HepG2 (cell line): ENCODE results near the gene SLC34A3. TPM values are rescaled to one million over a fixed set of nuclear protein-coding genes. Genes with fewer than 3 reads are reported as not detected.

ENCODE experiments used
- ATAC-seq: fragments of 200-7000 bp; cut with Tn5 transposase; 3 replicates; pipeline ENCODE4 v1.9.1; 2020; ENCODE audit warnings: mild to moderate bottlenecking, moderate library complexity
- BruUV-seq: library from RNA; stranded (reverse); fragments of 400-500 nt; replicated peaks from 2 replicates; lab custom pipeline; 2021; lab: Mats Ljungman, UMichigan
- CTCF ChIA-PET: fragments of 300-600 bp; formaldehyde crosslinking; extraction: SDS; loops from one replicate; lab custom pipeline; 2021; ENCODE audit warnings: low total read pairs, inconsistent platforms, low intra/inter-chr PET ratio; lab: Yijun Ruan, JAX
- POLR2A ChIA-PET: fragments of 350-600 bp; sonication (Branson Sonifier 250); formaldehyde crosslinking; loops from one replicate; lab custom pipeline; 2020; ENCODE audit warnings: antibody characterized with exemption, inconsistent platforms; lab: Yijun Ruan, JAX
- DNase-seq: peaks from one replicate; pipeline ENCODE4 v3.0.0-alpha.2; 2015; ENCODE audit warnings: low spot score
- FAIRE-seq: peaks from 3 replicates; lab custom pipeline; 2011; peaks lifted over from hg19 to GRCh38; lab: Jason Lieb, UNC
- H2AFZ ChIP-seq: one replicate; pipeline ENCODE4 v1.6.1; 2011; ENCODE audit warnings: low read length, inconsistent platforms
- H3K27ac ChIP-seq: fragments of 300-600 bp; 3 replicates; pipeline ENCODE4 v1.8.0; 2011; ENCODE audit warnings: mixed run types, mild to moderate bottlenecking, mixed read lengths, low read length, inconsistent platforms; ENCODE audit not compliant: insufficient read depth; ENCODE audit errors: extremely low read length
- H3K27me3 ChIP-seq, 2 experiments: fragments of 200-600 bp in 1 of 2; 2 replicates in 1 of 2; 3 replicates in 1 of 2; pipeline versions ENCODE4 v1.6.0 to v1.8.0; 2011; ENCODE audit warnings: low read length in 2 of 2, mild to moderate bottlenecking in 2 of 2, moderate library complexity in 2 of 2, inconsistent platforms in 1 of 2; ENCODE audit not compliant: insufficient read depth in 2 of 2, control insufficient read depth in 1 of 2
- H3K36me3 ChIP-seq, 2 experiments: fragments of 200-600 bp in 1 of 2; replicated peaks in 1 of 2; 2 replicates in 1 of 2; 3 replicates in 1 of 2; pipeline versions ENCODE4 v1.5.1 to v1.8.0; 2011; ENCODE audit warnings: low read length in 2 of 2, inconsistent platforms in 1 of 2; ENCODE audit not compliant: insufficient read depth in 2 of 2, control insufficient read depth in 1 of 2
- H3K4me1 ChIP-seq: 2 replicates; pipeline ENCODE4 v1.5.1; 2012; ENCODE audit warnings: low read length, inconsistent platforms; ENCODE audit not compliant: insufficient read depth
- H3K4me2 ChIP-seq: 2 replicates; pipeline ENCODE4 v1.6.0; 2011; ENCODE audit warnings: low read depth, low read length, inconsistent platforms
- H3K4me3 ChIP-seq, 3 experiments: fragments of 200-600 bp in 1 of 3; sonication (generic), shearing (Covaris generic) in 1 of 3; replicated peaks in 1 of 3; 2 replicates each; pipeline ENCODE4 v1.5.1; 2011 to 2016; ENCODE audit warnings: low read length in 3 of 3, inconsistent platforms in 2 of 3, low read depth in 2 of 3, mild to moderate bottlenecking in 2 of 3, control low read depth in 1 of 3, mixed read lengths in 1 of 3; ENCODE audit not compliant: insufficient read depth in 1 of 3
- H3K79me2 ChIP-seq: one replicate; pipeline ENCODE4 v1.6.1; 2011; ENCODE audit warnings: low read length, inconsistent platforms; ENCODE audit not compliant: insufficient read depth
- H3K9ac ChIP-seq: 2 replicates; pipeline ENCODE4 v1.6.0; 2011; ENCODE audit warnings: mild to moderate bottlenecking, low read depth, low read length, inconsistent platforms; ENCODE audit not compliant: insufficient read depth
- H3K9me3 ChIP-seq: 2 replicates; pipeline ENCODE4 v1.5.1; 2012; ENCODE audit warnings: mild to moderate bottlenecking, low read length
- H4K20me1 ChIP-seq: 2 replicates; pipeline ENCODE4 v1.6.0; 2011; ENCODE audit warnings: inconsistent platforms, mild to moderate bottlenecking, low read length, moderate library complexity; ENCODE audit not compliant: insufficient read depth
- AGO2 ChIP-seq: fragments of 200-400 bp; formaldehyde crosslinking; optimal IDR thresholded peaks from 2 replicates; pipeline ENCODE3; 2017; ENCODE audit warnings: mild to moderate bottlenecking, low read depth, low read length, moderate library complexity
- CTCF ChIP-seq: sonication (generic); formaldehyde crosslinking; IDR thresholded peaks from 2 replicates; pipeline ENCODE4 v1.5.0; 2020; ENCODE audit warnings: mild to moderate bottlenecking, missing genetic modification reagents, moderate library complexity
- EHMT2 ChIP-seq: fragments of 200-600 bp; sonication (generic); IDR thresholded peaks from 2 replicates; pipeline ENCODE4 v1.7.0; 2017; ENCODE audit warnings: antibody characterized with exemption, low read depth, low read length, borderline replicate concordance
- HNRNPL ChIP-seq: fragments of 200-400 bp; formaldehyde crosslinking; IDR thresholded peaks from 2 replicates; pipeline ENCODE4 v1.6.1; 2017; ENCODE audit warnings: mild to moderate bottlenecking, low read depth, low read length
- NBN ChIP-seq: fragments of 450-650 bp; conservative IDR thresholded peaks from 2 replicates; pipeline ENCODE4 v1.6.1; 2017
- ZNF678 ChIP-seq: sonication (generic); formaldehyde crosslinking; IDR thresholded peaks from 2 replicates; pipeline ENCODE4 v1.4.0; 2020; ENCODE audit warnings: mild to moderate bottlenecking, missing genetic modification reagents
- WGBS: methylation state at CpG from one replicate; pipeline ENCODE4 v1.1.6; 2017; ENCODE audit warnings: low lambda C conversion rate; 5-methylcytosine and 5-hydroxymethylcytosine counted together
- in situ Hi-C: cut with HindIII; loops from 2 replicates; pipeline ENCODE4 v1.10.0; 2017; ENCODE audit warnings: low pct_unique_long_range_greater_than_20kb; ENCODE audit not compliant: extremely low pct_ligation_motif_present
- intact Hi-C: fragments of 100-400 bp; cut with micrococcal nuclease; formaldehyde crosslinking; loops from one replicate; pipeline ENCODE4 v1.10.0; 2022; ENCODE audit not compliant: unreplicated experiment
- polyA plus RNA-seq, 8 experiments: library from polyadenylated mRNA; depleted of rRNA in 3 of 8; stranded (reverse) in 7 of 8; unstranded in 1 of 8; fragments of >200 nt; fragmentation: Illumina TruSeq in 4 of 8; extraction: Trizol in 4 of 8; gene quantifications; 2 replicates each; pipeline versions ENCODE4 v1.2.1 to v1.2.3, GENCODE V29; 2011 to 2016; ENCODE audit warnings: low read depth in 4 of 8, missing spikeins in 1 of 8, mixed read lengths in 1 of 8; ENCODE audit not compliant: insufficient read depth in 1 of 8
- total RNA-seq, 5 experiments: library from RNA; depleted of rRNA; stranded (reverse); fragments of >200 nt; fragmentation: Illumina TruSeq; extraction: Trizol; gene quantifications; 2 replicates each; pipeline ENCODE4 v1.2.3, GENCODE V29; 2016; ENCODE audit warnings: low read depth in 1 of 5
- TF ChIP-seq, protein P1 (sequence below): IDR thresholded peaks from 2 replicates; pipeline ENCODE4 v1.6.1; 2016; ENCODE audit warnings: missing genetic modification reagents, missing compliant biosample characterization

Gene SLC34A3
- total and polyA plus RNA-seq, 2 of the 13 experiments (the other 11 are each of a cell fraction or from before 2014, with no cell fraction given) = 0.07 to 1.0 TPM

- in situ Hi-C loops = no loop called here
- peaks cover 7% of the 10 kb centered on the region; the same call in 1 of the 2 replicates for H3K4me1 ChIP-seq
- no peaks in the 10 kb centered on the region for H3K27me3 ChIP-seq
- TF ChIP-seq EHMT2 (no peak), CTCF (CRISPR knock-in tag) (peak; percentile 22; the same call in 1 of the 2 replicates), NBN (no peak), HNRNPL (0 out of 2 replicates have a peak, but pooled peaks have one; percentile 74), AGO2 (peak; percentile 0), ZNF678 (CRISPR knock-in tag) (no peak)
- TF ChIP-seq, protein P1, sequence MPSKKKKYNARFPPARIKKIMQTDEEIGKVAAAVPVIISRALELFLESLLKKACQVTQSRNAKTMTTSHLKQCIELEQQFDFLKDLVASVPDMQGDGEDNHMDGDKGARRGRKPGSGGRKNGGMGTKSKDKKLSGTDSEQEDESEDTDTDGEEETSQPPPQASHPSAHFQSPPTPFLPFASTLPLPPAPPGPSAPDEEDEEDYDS = no peak
- H2AFZ ChIP-seq = no peak overlapping the region
- H4K20me1 ChIP-seq = no peaks in the 10 kb centered on the region
- DNase-seq (no peak), FAIRE-seq (no peak), ATAC-seq (no peak)
- no peaks in the 10 kb centered on the region for H3K79me2 ChIP-seq
- no TSS peak for BruUV-seq
- intact Hi-C loops = no loop called here
- no peaks in the 10 kb centered on the region; a peak in 1 of 5 replicates for H3K36me3 ChIP-seq
- H3K9ac ChIP-seq = no peak overlapping the region
- no peak overlapping the region for H3K4me3 ChIP-seq
- ChIA-PET CTCF (no interaction called here), POLR2A (no interaction called here)
- no peak overlapping the region for H3K4me2 ChIP-seq
- WGBS = 92% methylated on average over 12 of the region's 21 CpGs
- no peak overlapping the region for H3K27ac ChIP-seq
- H3K9me3 ChIP-seq = no peaks in the 10 kb centered on the region
These were observed 18.2 kb upstream of the SLC34A3 start for GRCh38 chr9:137212520-137212919.
